Mammary microvascular endothelial cell (primary cell): ENCODE results near the gene RFX6. TPM values are rescaled to one million over a fixed set of nuclear protein-coding genes. Genes with fewer than 3 reads are reported as not detected.

Experiments used
- total RNA-seq: library from RNA; depleted of rRNA; stranded (reverse); fragments of >200 nt; gene quantifications from 2 replicates; pipeline ENCODE4 v1.2.3, GENCODE V29; 2015

RFX6 gene
- total RNA-seq: not detected in 2 replicates

DNA sequence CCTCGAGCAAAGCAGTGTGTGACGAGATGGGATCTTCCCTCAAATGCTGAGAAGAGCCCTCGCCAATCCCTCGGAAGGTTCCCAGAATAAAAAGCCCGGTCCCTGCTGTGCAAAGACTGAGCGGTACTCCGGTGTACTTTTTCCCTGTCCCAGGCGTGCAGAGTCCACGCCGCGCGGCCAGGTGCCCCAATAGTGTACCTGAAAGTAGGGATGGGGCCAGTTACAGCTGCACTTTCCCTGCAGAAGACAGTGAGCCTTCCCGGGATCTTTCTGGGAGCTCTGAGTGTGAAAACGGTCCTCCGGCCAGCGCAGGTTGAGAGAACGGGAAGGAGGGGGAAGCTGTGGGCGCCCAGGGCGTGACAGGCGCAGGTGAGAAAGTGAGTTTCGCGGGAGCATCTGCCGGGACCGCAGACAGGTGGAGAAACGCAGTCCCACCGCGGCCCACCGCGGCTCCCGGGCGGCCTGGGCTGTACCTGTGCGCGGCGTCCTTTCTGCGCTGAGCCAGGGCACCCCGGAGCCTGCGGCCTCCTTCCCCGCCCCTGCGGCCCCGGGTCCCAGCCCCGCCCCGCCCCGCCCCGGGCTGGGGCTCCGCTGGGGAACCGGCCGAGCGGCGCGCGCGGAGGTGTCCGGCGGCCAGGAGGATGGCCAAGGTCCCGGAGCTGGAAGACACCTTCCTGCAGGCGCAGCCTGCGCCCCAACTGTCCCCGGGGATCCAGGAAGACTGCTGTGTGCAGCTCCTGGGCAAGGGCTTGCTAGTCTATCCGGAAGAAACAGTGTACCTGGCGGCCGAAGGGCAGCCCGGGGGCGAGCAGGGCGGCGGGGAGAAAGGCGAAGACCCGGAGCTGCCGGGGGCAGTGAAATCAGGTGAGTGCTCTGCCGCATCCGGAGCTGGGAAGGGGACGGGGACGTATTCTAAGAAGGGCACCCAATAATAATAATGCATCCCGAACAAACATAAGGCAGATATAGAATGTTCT is at the start of gene RFX6:
RFX6 (plus strand) TSS at position 608 of the 977 bp plus-strand sequence; CDS start at position 642, 34 bp downstream.

GRCh38 chr6:116828983-116829382 is 48.1 kb upstream of the RFX6 start, which contains the start of gene GPRC6A:
Gene GPRC6A, minus strand, starts transcription at chr6:116829083. Its CDS starts 70 bp downstream, at chr6:116829013.

Other genes starting within 250 kb of the RFX6 start
- gene ZUP1, start 208.5 kb upstream of the RFX6 start, total RNA-seq: 8.1 TPM in 2 replicates
- 3.7 and 3.9 TPM in 2 replicates for gene KPNA5, start 196.0 kb upstream of the RFX6 start, total RNA-seq
- gene FAM162B, start 111.5 kb upstream of the RFX6 start, total RNA-seq: 0.44 and 0.67 TPM in 2 replicates
- not detected in 2 replicates for gene GPRC6A, start 48.2 kb upstream of the RFX6 start, total RNA-seq